HAP-1 (cell line): ENCODE data around the gene ANKLE2.

Source experiments
- DNase-seq, 2 experiments: peaks; one replicate each; pipeline ENCODE4 v3.0.0-alpha.2; 2016 to 2020; ENCODE audit warnings: low spot score in 2 of 2
- H3K27me3 ChIP-seq: fragments of 250-450 bp; sonication (Bioruptor Pico); 2 replicates; pipeline ENCODE4 v1.5.1; 2020; ENCODE audit warnings: low read depth, mild to moderate bottlenecking, moderate library complexity
- H3K36me3 ChIP-seq: fragments of 250-450 bp; sonication (Bioruptor Pico); replicated peaks from 2 replicates; pipeline ENCODE4 v1.5.1; 2020; ENCODE audit warnings: mild to moderate bottlenecking
- H3K4me1 ChIP-seq: fragments of 250-450 bp; sonication (Bioruptor Pico); 2 replicates; pipeline ENCODE4 v1.5.1; 2020; ENCODE audit warnings: mild to moderate bottlenecking
- H3K4me3 ChIP-seq: fragments of 250-450 bp; sonication (Bioruptor Pico); 2 replicates; pipeline ENCODE4 v1.5.1; 2020; ENCODE audit warnings: mild to moderate bottlenecking, moderate library complexity
- H3K9me3 ChIP-seq: fragments of 250-450 bp; sonication (Bioruptor Pico); 2 replicates; pipeline ENCODE4 v1.5.1; 2020; ENCODE audit warnings: mild to moderate bottlenecking, moderate library complexity
- in situ Hi-C: fragments of 300-500 bp; cut with MboI; formaldehyde crosslinking; loops from 3 replicates; pipeline ENCODE4 v1.14.3; 2020; ENCODE audit warnings: low sequenced_read_pairs, inconsistent platforms, mixed read lengths

Gene ANKLE2

DNA sequence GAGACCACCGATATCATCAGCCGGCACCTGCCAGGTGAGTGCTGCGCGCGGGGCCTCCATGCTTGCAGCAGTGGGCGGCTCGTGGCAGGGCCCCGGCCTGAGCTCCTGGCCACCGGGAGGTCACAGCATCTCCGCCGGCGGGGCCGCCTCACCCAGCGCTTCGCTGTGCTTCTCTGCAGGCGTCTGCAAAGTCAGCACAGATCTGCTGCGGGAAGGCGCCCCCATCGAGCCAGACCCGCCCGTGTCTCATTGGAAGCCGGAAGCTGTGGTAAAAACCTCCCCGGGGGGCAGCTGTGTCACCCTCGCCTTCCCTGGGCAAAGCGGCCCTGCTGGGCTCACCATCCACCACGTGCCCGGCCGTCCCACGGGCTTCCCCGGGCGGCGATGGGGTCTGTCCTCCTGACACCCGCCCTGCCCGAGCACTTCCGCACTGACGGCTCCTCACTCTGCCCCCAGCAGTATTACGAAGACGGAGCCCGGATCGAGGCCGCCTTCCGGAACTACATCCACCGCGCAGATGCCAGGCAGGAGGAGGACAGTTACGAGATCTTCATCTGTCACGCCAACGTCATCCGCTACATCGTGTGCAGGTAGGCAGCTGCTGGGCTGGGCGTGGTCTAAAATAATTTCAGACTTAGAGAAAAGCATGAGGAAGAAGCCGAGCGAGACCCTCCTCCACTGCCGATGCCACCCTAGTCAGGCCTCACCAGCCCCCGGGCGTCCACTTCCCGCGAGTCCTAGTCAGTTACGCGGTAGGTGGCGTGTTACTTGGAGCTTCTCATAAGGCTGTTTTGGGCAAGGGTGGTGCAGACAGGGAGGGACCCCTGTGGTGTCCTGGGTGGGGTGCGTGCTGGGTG is 43.9 kb downstream of the ANKLE2 start:
- peaks cover 76% of the 10 kb centered on the region for H3K36me3 ChIP-seq
- DNase-seq = no peak
- in situ Hi-C loops = loop anchor here (5.0 kb wide), 1 partner anchor 35 kb away; no protein-coding TSS in a partner anchor

DNA sequence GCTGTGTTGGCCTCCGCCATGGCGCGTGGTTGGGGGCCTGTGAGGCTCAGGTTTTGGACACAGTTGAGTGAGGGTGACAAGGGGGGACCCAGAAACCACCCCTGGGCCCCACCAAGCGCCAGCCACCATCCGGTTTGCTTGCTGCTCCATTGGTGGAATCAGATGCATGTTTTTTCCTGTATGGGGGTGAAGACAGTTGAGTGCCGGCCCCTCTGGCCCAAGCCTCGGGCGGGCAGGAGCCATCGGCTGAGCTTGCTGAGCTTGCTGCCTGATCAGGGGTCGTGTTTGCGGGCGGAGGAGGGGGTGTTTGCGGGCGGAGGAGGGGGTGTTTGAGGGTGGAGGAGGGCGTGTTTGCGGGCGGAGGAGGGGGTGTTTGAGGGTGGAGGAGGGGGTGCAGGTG is 44.6 kb downstream of the ANKLE2 start:
- no peaks in the 10 kb centered on the region for H3K9me3 ChIP-seq
- H3K4me3 ChIP-seq = no peak overlapping the region
- in situ Hi-C loops = loop anchor here (5.0 kb wide), 1 partner anchor 35 kb away; no protein-coding TSS in a partner anchor
- H3K36me3 ChIP-seq = peaks cover 79% of the 10 kb centered on the region
- DNase-seq = no peak
- no peaks in the 10 kb centered on the region for H3K27me3 ChIP-seq
- H3K4me1 ChIP-seq = no peaks in the 10 kb centered on the region

More for the DNA sequence above, 43.9 kb downstream of the ANKLE2 start:
- no peak overlapping the region for H3K4me3 ChIP-seq
- H3K27me3 ChIP-seq = no peaks in the 10 kb centered on the region
- no peaks in the 10 kb centered on the region for H3K9me3 ChIP-seq
- no peaks in the 10 kb centered on the region for H3K4me1 ChIP-seq

DNA sequence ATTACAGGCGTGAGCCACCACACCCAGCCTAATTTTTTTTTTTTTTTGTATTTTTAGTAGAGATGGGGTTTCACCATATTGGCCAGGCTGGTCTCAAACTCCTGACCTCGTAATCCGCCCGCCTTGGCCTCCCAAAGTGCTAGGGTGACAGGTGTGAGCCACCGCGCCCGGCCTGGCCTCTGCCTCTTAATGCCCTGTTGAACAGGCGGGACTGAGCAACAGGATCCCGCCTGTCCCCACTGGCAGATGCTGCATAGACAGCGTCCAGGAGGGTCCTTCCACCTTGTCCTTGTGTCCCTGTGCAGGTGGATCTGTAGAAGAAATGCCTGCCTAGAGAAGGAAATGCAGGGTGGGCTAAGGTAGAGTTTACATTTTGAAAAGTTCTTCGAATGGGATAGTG is 45.3 kb downstream of the ANKLE2 start:
- H3K9me3 ChIP-seq = no peaks in the 10 kb centered on the region
- no peak overlapping the region for H3K4me3 ChIP-seq
- H3K36me3 ChIP-seq = peaks cover 73% of the 10 kb centered on the region
- no peaks in the 10 kb centered on the region for H3K27me3 ChIP-seq
- no peaks in the 10 kb centered on the region for H3K4me1 ChIP-seq
- no peak for DNase-seq
- in situ Hi-C loops = loop anchor here (5.0 kb wide), 1 partner anchor 36 kb away; no protein-coding TSS in a partner anchor

DNA sequence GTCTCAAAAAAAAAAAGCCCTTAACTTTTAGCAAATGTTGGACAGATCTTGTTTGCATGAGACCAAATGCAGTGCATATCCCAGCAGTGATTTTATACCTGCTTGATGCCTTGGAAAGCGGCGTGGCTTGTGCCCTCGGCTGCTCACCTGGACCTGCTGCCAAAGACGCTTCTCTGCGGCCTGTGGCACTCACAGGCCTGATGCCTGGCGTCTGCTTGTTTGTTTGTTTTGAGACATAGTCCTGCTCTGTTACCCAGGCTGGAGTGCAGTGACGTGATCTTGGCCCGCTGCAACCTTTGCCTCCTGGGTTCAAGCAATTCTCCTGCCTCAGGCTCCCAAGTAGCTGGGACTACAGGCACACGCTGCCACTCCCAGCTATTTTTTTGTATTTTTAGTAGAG is 45.8 kb downstream of the ANKLE2 start:
- Histone ChIP-seq H3K36me3 (peaks cover 68% of the 10 kb centered on the region), H3K4me1 (no peaks in the 10 kb centered on the region), H3K9me3 (no peaks in the 10 kb centered on the region), H3K4me3 (no peak overlapping the region), H3K27me3 (no peaks in the 10 kb centered on the region)
- in situ Hi-C loops = loop anchor here (5.0 kb wide), 1 partner anchor 36 kb away; no protein-coding TSS in a partner anchor
- DNase-seq = no peak

DNA sequence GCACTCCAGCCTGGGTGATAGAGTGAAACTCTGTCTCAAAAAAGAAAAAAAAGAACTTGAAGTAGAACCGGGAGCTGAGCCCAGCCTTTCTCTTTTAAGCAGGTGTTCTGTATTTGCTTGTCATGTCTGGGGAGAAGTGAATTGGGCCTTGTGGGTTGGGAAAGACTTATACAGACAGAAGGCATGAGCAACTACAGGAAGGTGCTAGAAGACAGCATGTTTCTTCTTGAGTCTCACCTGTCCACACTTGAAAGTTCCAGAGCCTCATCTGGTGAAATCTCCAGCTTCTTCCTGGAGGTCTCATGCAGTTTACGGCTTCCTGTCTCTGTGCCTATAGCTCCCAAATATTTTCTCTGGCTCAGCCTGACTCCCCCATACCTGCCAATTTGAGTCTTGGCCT is 48.5 kb downstream of the ANKLE2 start:
- in situ Hi-C loops = no loop called here
- H3K27me3 ChIP-seq = no peaks in the 10 kb centered on the region
- H3K4me1 ChIP-seq = peaks cover 6% of the 10 kb centered on the region
- peaks cover 52% of the 10 kb centered on the region for H3K36me3 ChIP-seq
- DNase-seq = no peak
- H3K4me3 ChIP-seq = no peak overlapping the region
- no peaks in the 10 kb centered on the region for H3K9me3 ChIP-seq

DNA sequence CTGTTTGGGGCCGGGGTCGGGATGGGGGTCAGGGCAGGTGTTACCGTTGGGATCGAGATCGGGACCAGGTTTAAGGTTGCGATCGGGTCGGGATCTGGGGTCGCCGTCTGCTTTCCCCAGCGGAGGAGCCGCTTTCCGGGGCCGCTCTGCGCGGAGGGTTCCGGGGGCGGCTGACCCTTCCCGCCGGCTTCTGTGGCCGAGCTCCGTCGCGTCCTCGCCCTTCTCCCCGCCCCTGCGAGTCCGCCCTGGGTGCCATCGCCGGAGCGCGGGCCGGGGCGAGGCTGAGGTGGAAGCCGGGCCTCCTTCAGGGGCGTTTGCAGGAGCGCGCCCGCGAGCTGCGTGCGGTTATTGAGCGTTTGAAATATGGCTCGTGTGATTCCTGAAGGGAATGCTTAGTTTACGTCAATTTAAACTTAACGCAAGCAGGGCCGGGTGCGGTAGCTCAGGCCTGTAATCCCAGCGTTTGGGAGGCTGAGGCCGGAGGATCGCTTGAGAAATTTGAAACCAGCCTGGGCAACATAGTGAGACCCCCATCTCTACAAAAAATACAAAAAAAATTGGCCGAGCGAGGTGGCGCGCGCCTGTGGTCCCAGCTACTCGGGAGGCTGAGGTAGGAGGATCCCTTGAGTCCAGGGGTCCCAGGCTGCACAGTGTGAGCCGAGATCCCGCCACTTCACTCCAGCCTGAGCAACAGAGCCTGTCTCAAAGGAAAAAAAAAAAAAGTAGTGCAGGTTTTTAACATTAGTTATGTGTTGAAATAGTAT is 50.4 kb downstream of the ANKLE2 start:
- peak overlapping the region; percentile 79 for H3K4me3 ChIP-seq
- no peaks in the 10 kb centered on the region for H3K9me3 ChIP-seq
- in situ Hi-C loops = no loop called here
- H3K27me3 ChIP-seq = no peaks in the 10 kb centered on the region
- peaks cover 6% of the 10 kb centered on the region for H3K4me1 ChIP-seq
- peaks cover 37% of the 10 kb centered on the region for H3K36me3 ChIP-seq
- DNase-seq = peak in 1 of 2 experiments; percentile 51

DNA sequence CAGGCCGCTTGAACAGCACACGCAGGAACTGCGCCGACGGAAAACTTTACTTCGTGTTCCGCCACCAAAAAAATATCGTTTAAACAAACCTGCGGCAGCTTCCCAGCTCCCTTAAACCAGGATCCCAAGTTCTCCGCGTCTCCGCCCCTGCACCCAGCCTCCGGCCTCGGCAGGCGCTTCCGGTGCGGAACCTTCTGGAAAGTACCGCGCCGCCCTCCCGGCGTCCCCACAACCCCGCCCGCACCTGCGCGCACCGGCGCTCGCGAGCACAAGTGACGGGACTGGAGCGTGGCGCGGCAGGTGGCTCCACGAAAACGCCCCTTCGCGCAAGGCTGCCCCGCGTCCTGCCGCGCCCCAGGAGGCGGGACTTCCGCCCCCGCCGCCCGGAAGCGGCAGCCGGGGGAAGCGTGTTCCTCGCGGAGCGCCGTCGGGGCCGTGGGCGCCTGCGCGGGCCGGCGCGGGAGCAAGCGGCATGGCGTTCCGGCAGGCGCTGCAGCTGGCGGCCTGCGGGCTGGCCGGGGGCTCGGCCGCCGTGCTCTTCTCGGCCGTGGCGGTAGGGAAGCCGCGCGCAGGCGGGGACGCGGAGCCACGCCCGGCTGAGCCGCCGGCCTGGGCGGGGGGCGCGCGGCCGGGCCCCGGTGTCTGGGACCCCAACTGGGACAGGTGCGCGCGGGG is 51.1 kb downstream of the ANKLE2 start, which contains the start of gene PGAM5:
Gene PGAM5 (plus strand): TSS at position 438 of the 675 bp plus-strand sequence. CDS start 35 bp downstream, at position 473.
- in situ Hi-C loops = no loop called here
- peak; percentile 74 to 84 for DNase-seq
- peak within 1 kb of the TSS; percentile 79 for H3K4me3 ChIP-seq
- H3K36me3 ChIP-seq = peaks cover 35% of the 10 kb centered on the region
- H3K27me3 ChIP-seq = no peaks in the 10 kb centered on the region
- H3K9me3 ChIP-seq = no peaks in the 10 kb centered on the region
- H3K4me1 ChIP-seq = peaks cover 6% of the 10 kb centered on the region

DNA sequence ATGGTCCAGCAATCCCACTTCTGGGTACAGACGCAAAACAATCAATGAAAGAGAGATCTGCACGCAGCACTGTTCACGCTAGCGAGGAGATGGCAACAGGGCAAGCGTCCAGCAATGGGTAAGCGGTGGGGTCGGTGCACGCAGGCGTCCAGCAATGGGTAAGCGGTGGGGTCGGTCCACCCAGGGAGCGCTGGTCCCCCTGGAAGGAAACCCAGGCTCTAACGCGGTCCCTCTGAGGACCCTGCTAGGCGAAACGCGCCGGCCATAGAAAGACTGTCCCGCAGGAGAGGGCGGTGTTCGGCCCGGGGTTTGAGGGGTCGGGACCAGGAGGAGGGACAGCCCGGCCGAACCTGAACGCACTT is 51.6 kb downstream of the ANKLE2 start:
- H3K4me3 ChIP-seq = peak overlapping the region; percentile 74
- DNase-seq = no peak
- no peaks in the 10 kb centered on the region for H3K9me3 ChIP-seq
- H3K27me3 ChIP-seq = no peaks in the 10 kb centered on the region
- H3K36me3 ChIP-seq = peaks cover 32% of the 10 kb centered on the region
- H3K4me1 ChIP-seq = peaks cover 6% of the 10 kb centered on the region
- in situ Hi-C loops = no loop called here

DNA sequence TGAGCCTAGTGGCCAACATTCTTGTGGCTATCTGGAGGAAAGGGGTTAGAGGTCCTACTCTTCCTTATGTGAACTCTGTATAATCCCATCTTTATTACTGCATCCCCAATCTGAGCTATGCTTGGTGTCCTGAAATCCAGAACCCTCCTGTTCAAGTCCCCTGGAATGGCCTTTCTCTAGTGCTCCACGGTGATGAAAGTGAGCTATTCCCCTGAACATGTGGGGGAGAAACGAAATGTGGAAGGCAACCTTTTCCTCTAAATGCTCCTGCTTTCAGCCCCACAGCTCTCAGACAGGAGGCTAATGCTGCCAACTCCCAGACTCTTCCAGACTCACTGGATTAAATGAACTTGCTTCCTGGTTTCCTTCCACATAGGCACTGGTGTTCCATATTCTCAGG is 53.5 kb downstream of the ANKLE2 start:
- Histone ChIP-seq H3K4me3 (no peak overlapping the region), H3K36me3 (peaks cover 36% of the 10 kb centered on the region), H3K9me3 (no peaks in the 10 kb centered on the region), H3K4me1 (peaks cover 6% of the 10 kb centered on the region), H3K27me3 (no peaks in the 10 kb centered on the region)
- in situ Hi-C loops = no loop called here
- no peak for DNase-seq

DNA sequence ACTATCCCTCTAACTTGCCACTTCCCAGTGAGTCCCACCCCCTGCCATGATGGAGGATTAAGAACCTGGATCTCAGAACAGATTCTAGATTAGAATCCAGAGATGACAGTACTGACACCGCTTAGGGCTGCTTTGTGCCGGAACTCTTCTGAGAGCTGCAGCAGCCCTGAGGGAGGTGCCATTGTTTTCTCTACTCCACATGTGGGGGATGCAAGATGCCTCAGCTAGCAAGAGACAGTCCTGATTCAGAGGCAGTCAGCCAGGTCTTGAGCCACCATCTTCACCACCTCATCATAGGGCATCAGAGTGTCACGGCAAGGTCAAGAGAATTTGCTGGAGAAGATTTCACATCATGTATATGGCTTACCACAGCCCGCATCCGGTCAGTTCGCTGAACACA is 54.4 kb downstream of the ANKLE2 start:
- Histone ChIP-seq H3K27me3 (no peaks in the 10 kb centered on the region), H3K4me1 (peaks cover 6% of the 10 kb centered on the region), H3K4me3 (no peak overlapping the region), H3K9me3 (no peaks in the 10 kb centered on the region), H3K36me3 (peaks cover 34% of the 10 kb centered on the region)
- no peak for DNase-seq
- in situ Hi-C loops = no loop called here

DNA sequence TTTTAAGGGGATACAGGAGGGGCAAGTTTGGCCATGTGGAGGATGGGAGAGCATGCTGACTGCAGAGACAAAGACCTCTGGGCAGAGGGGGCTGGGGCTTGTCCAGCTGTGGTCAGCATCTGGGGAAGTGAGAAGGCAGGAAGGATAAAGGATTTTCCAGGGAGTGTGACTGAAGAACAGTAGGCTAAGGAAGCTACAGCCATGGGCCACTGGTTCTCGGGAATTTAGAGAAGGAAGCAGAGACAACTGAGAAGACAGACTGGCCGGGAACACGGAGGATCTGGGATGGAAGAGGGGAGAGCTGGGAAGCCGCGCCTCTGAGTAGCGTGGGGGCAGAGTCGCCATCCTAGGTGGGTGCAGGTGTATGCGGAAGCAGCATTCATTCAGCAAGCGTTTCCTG is 58.0 kb downstream of the ANKLE2 start:
- no peaks in the 10 kb centered on the region for H3K27me3 ChIP-seq
- in situ Hi-C loops = no loop called here
- H3K36me3 ChIP-seq = peaks cover 56% of the 10 kb centered on the region
- no peak overlapping the region for H3K4me3 ChIP-seq
- no peak for DNase-seq
- no peaks in the 10 kb centered on the region for H3K9me3 ChIP-seq
- H3K4me1 ChIP-seq = no peaks in the 10 kb centered on the region

DNA sequence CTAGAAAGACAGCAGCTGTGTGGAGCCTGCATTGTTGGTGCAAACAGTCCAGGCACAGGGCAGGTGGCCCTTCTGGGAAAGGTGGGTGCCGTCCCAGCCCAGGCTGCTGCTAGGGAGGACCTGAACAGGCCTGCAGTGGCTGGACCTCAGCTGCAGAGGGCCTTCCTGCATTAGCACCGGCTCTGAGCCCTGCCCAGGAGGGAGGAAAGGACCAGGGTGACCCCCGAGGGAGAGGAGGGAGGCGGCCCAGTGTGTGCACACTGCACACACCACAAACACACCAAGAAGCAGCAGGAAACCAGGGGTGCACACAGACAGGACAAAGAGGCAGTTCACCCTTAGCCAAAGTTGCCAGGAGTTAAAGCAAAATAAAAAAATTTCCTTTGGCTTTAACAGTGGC is 59.0 kb downstream of the ANKLE2 start:
- no peak for DNase-seq
- peaks cover 56% of the 10 kb centered on the region for H3K36me3 ChIP-seq

DNA sequence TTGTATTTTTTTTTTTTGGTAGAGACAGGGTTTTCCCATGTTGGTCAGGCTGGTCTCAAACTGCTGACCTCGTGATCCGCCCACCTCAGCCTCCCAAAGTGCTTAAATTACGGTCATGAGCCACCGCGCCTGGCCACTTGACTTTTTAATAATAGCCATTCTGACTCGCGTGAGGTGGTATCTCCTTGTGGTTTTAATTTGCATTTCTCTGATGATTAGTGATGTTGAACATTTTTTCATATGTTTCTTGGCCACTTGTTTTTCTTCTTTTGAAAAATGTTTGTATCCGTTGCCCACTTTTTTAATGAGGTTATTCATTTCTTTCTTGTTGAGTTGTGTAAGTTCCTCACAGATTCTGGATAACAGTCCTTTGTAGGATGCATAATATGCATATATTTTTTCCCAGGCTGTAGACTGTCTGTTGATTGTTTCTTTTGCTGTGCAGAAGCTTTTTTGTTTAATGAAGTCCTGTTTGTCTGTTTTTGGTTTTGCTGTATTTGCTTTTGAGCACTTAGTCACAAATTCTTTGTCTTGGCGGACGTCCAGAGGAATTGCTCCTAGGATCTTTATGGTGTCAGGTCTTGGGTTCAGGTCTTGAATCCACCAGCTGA is 61.3 kb downstream of the ANKLE2 start:
- Histone ChIP-seq H3K27me3 (no peaks in the 10 kb centered on the region), H3K9me3 (no peaks in the 10 kb centered on the region), H3K4me3 (no peak overlapping the region), H3K4me1 (no peaks in the 10 kb centered on the region), H3K36me3 (peaks cover 73% of the 10 kb centered on the region)
- no peak for DNase-seq
- in situ Hi-C loops = no loop called here

More for the DNA sequence above, 59.0 kb downstream of the ANKLE2 start:
- H3K27me3 ChIP-seq = no peaks in the 10 kb centered on the region
- H3K4me1 ChIP-seq = no peaks in the 10 kb centered on the region
- in situ Hi-C loops = no loop called here
- no peak overlapping the region for H3K4me3 ChIP-seq
- H3K9me3 ChIP-seq = no peaks in the 10 kb centered on the region
